Fibroblast of lung (primary cell): Measurements from ENCODE around the gene KRT78. TPM values are rescaled to one million over a fixed set of nuclear protein-coding genes. Genes with fewer than 3 reads are reported as not detected.
A peak's percentile ranks its signal among the peaks of the same experiment; 100 is the strongest.

Source experiments
- DNase-seq, 2 donors: peaks; one replicate each; pipeline versions ENCODE4 v3.0.0 to v3.0.0-alpha.2; 2010; ENCODE audit warnings: low read depth in 2 of 2
- H2AFZ ChIP-seq: 2 replicates; pipeline ENCODE4 v1.5.1; 2012; ENCODE audit warnings: low read length, control low read depth, inconsistent platforms
- H3K27ac ChIP-seq: 2 replicates; pipeline ENCODE4 v1.5.1; 2011; ENCODE audit warnings: low read length, control low read depth; ENCODE audit not compliant: insufficient read depth
- H3K27me3 ChIP-seq: 2 replicates; pipeline ENCODE4 v1.5.1; 2011; ENCODE audit warnings: mild to moderate bottlenecking, low read length; ENCODE audit not compliant: control insufficient read depth, insufficient read depth
- H3K36me3 ChIP-seq: 2 replicates; pipeline ENCODE4 v1.5.1; 2011; ENCODE audit warnings: low read length; ENCODE audit not compliant: control insufficient read depth, insufficient read depth
- H3K4me1 ChIP-seq: 2 replicates; pipeline ENCODE4 v1.5.1; 2011; ENCODE audit warnings: low read length; ENCODE audit not compliant: control insufficient read depth, insufficient read depth; ENCODE audit errors: extremely low read depth
- H3K4me2 ChIP-seq: 2 replicates; pipeline ENCODE4 v1.5.1; 2011; ENCODE audit warnings: low read length, control low read depth; ENCODE audit not compliant: insufficient read depth; ENCODE audit errors: extremely low read depth
- H3K4me3 ChIP-seq, 4 experiments: fragments of 200-600 bp in 1 of 4; sonication (generic) in 1 of 4; replicated peaks in 1 of 4; 2 replicates each; pipeline ENCODE4 v1.5.1; 2011 to 2016; ENCODE audit warnings: low read length in 4 of 4, low read depth in 3 of 4, mild to moderate bottlenecking in 3 of 4, control low read depth in 2 of 4, inconsistent platforms in 1 of 4, mixed read lengths in 1 of 4; ENCODE audit not compliant: insufficient read depth in 1 of 4; ENCODE audit errors: control extremely low read depth in 1 of 4
- H3K79me2 ChIP-seq: 2 replicates; pipeline ENCODE4 v1.5.1; 2012; ENCODE audit warnings: mild to moderate bottlenecking, low read length, inconsistent platforms; ENCODE audit not compliant: control insufficient read depth, insufficient read depth
- H3K9ac ChIP-seq: 2 replicates; pipeline ENCODE4 v1.5.1; 2011; ENCODE audit warnings: mild to moderate bottlenecking, low read length, control low read depth; ENCODE audit not compliant: insufficient read depth
- H3K9me3 ChIP-seq: 2 replicates; pipeline ENCODE4 v1.5.1; 2012; ENCODE audit warnings: low read depth, low read length; ENCODE audit not compliant: control insufficient read depth, insufficient read depth
- H4K20me1 ChIP-seq: 2 replicates; pipeline ENCODE4 v1.5.1; 2011; ENCODE audit warnings: low read length; ENCODE audit not compliant: control insufficient read depth, insufficient read depth; ENCODE audit errors: extremely low read depth
- CTCF ChIP-seq, 2 donors: IDR thresholded peaks in 1 of 2; conservative IDR thresholded peaks in 1 of 2; 1 replicate in 1 of 2; 2 replicates in 1 of 2; pipeline ENCODE4 v1.5.1; 2011 to 2012; ENCODE audit warnings: low read length in 2 of 2, control low read depth in 1 of 2, inconsistent platforms in 1 of 2, low read depth in 1 of 2, mild to moderate bottlenecking in 1 of 2
- EZH2 ChIP-seq: IDR thresholded peaks from 2 replicates; pipeline ENCODE4 v1.5.1; 2012; ENCODE audit warnings: low read length, control low read depth, mild to moderate bottlenecking; ENCODE audit errors: missing control alignments
- polyA plus RNA-seq, 2 donors: library from polyadenylated mRNA; depleted of rRNA in 1 of 2; stranded (reverse) in 1 of 2; unstranded in 1 of 2; fragments of >200 nt; gene quantifications; 2 replicates each; pipeline ENCODE4 v1.2.1, GENCODE V29; 2011 to 2012; ENCODE audit warnings: missing spikeins in 1 of 2
- total RNA-seq: library from RNA; depleted of rRNA; stranded (reverse); fragments of >200 nt; gene quantifications from 2 replicates; pipeline ENCODE4 v1.2.1, GENCODE V29; 2014

The KRT78 gene
- total and polyA plus RNA-seq, 2 donors (not counting 1 experiment from before 2014, with no cell fraction given), result not detected

- Histone ChIP-seq H3K4me1 (no peaks in the 10 kb centered on the region), H3K9ac (no peak overlapping the region), H3K79me2 (no peaks in the 10 kb centered on the region), H3K9me3 (no peaks in the 10 kb centered on the region), H4K20me1 (no peaks in the 10 kb centered on the region), H2AFZ (no peak overlapping the region), H3K4me3 (no peak overlapping the region), H3K27ac (no peak overlapping the region), H3K36me3 (no peaks in the 10 kb centered on the region), H3K4me2 (no peak overlapping the region), H3K27me3 (no peaks in the 10 kb centered on the region)
- DNase-seq, result peak in 1 of 2 donors; percentile 85
- TF ChIP-seq EZH2 (no peak), CTCF (conservative IDR thresholded peaks at IDR 0.05 in 1 of 2, IDR thresholded peaks at IDR 0.05 in 1 of 2; ENCODE audit: low read depth in 1 of 2, low read length in 2 of 2) (no peak)
Measured at GRCh38 chr12:52836042-52836466, 12.7 kb downstream of the KRT78 start.

GRCh38 chr12:52835271-52836041 is 13.3 kb downstream of the KRT78 start:
- Histone ChIP-seq H3K9ac (no peak overlapping the region), H2AFZ (no peak overlapping the region), H3K9me3 (no peaks in the 10 kb centered on the region), H3K36me3 (no peaks in the 10 kb centered on the region), H3K27me3 (no peaks in the 10 kb centered on the region), H3K27ac (no peak overlapping the region), H3K4me1 (no peaks in the 10 kb centered on the region), H3K79me2 (no peaks in the 10 kb centered on the region), H3K4me3 (no peak overlapping the region), H3K4me2 (no peak overlapping the region), H4K20me1 (no peaks in the 10 kb centered on the region)
- no peak for DNase-seq
- TF ChIP-seq CTCF (conservative IDR thresholded peaks at IDR 0.05 in 1 of 2, IDR thresholded peaks at IDR 0.05 in 1 of 2; ENCODE audit: low read depth in 1 of 2, low read length in 2 of 2) (no peak), EZH2 (no peak)

GRCh38 chr12:52834727-52835001 is 14.1 kb downstream of the KRT78 start:
- H3K27ac ChIP-seq, result no peak overlapping the region
- DNase-seq, result no peak
- H3K4me1 ChIP-seq, result no peaks in the 10 kb centered on the region

More at GRCh38 chr12:52834727-52835001, 14.1 kb downstream of the KRT78 start:
- no peak overlapping the region for H2AFZ ChIP-seq
- TF ChIP-seq CTCF (conservative IDR thresholded peaks at IDR 0.05 in 1 of 2, IDR thresholded peaks at IDR 0.05 in 1 of 2; ENCODE audit: low read depth in 1 of 2, low read length in 2 of 2) (no peak), EZH2 (no peak)
- H3K79me2 ChIP-seq, result no peaks in the 10 kb centered on the region
- H3K9ac ChIP-seq, result no peak overlapping the region
- no peak overlapping the region for H3K4me3 ChIP-seq
- H3K36me3 ChIP-seq, result no peaks in the 10 kb centered on the region
- no peaks in the 10 kb centered on the region for H3K27me3 ChIP-seq
- H4K20me1 ChIP-seq, result no peaks in the 10 kb centered on the region
- H3K4me2 ChIP-seq, result no peak overlapping the region
- H3K9me3 ChIP-seq, result no peaks in the 10 kb centered on the region
